GM12875 (cell line): Measurements from ENCODE around the gene PIK3C3.

Experiments
- H3K4me3 ChIP-seq: one replicate; pipeline ENCODE4 v1.5.1; 2011; ENCODE audit warnings: low read depth, low read length, control low read depth
- CTCF ChIP-seq: IDR thresholded peaks from 2 replicates; pipeline ENCODE4 v1.5.1; 2011; ENCODE audit warnings: low read depth, mild to moderate bottlenecking, control low read depth, inconsistent platforms, low read length, moderate library complexity, borderline replicate concordance; ENCODE audit not compliant: insufficient read depth

The PIK3C3 gene

GRCh38 chr18:42114310-42114943 lies 159.4 kb downstream of the PIK3C3 start:
- H3K4me3 ChIP-seq = no peak overlapping the region
- TF ChIP-seq CTCF = peak; percentile 70

- no peak for TF ChIP-seq CTCF
- H3K4me3 ChIP-seq = no peak overlapping the region
These were observed 171.6 kb downstream of the PIK3C3 start for GRCh38 chr18:42126586-42126985.

- TF ChIP-seq CTCF = no peak
These were observed 176.3 kb downstream of the PIK3C3 start for GRCh38 chr18:42131066-42131929.

DNA sequence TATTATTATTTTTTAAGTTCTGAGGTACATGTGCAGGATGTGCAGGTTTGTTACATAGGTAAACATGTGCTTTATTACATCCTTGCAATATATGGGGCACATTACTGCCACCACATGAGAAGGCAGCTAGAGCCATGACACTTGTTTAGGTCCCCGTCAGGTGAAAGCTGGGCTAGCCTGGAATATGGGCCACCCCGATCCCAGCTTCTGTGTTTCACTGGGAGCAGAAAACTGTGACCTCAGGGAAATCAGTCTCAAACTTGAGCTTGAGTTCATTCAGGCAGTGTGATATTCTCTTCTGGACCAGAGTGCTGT lies 176.9 kb downstream of the PIK3C3 start:
- TF ChIP-seq CTCF = no peak
- no peak overlapping the region for H3K4me3 ChIP-seq

More at GRCh38 chr18:42131066-42131929, 176.3 kb downstream of the PIK3C3 start:
- H3K4me3 ChIP-seq = no peak overlapping the region
